Breast epithelium (tissue), 4 donors: ENCODE data around the gene KIR3DL1. TPM values are rescaled to one million over a fixed set of nuclear protein-coding genes. Genes with fewer than 3 reads are reported as not detected.
"Not testable (repeated sequence)": the region's sequence is repeated elsewhere in the genome, so short reads cannot be mapped to it uniquely, and the experiment has no call there.

Source experiments
- DNase-seq, 2 donors: peaks; one replicate each; pipeline ENCODE4 v3.0.0-alpha.2; 2019; ENCODE audit warnings: low spot score in 2 of 2
- H3K27ac ChIP-seq, 2 donors: fragments of 200-600 bp; sonication (generic) in 1 of 2; one replicate each; pipeline ENCODE4 v1.5.1; 2016 to 2019; ENCODE audit warnings: mild to moderate bottlenecking in 1 of 2
- H3K27me3 ChIP-seq, 2 donors: fragments of 200-600 bp; sonication (generic) in 1 of 2; one replicate each; pipeline versions ENCODE4 v1.5.1 to v1.6.0; 2017 to 2019; ENCODE audit warnings: control low read depth in 1 of 2, mild to moderate bottlenecking in 1 of 2
- H3K36me3 ChIP-seq: fragments of 200-600 bp; one replicate; pipeline ENCODE4 v1.5.1; 2019
- H3K4me1 ChIP-seq, 2 donors: fragments of 200-600 bp; sonication (generic); one replicate each; pipeline ENCODE4 v1.5.1; 2016 to 2019; ENCODE audit warnings: control low read depth in 1 of 2
- H3K4me3 ChIP-seq, 3 donors: fragments of 200-600 bp; sonication (generic); 1 replicate in 2 of 3; 2 replicates in 1 of 3; pipeline ENCODE4 v1.5.1; 2016 to 2019; ENCODE audit warnings: mild to moderate bottlenecking in 3 of 3, moderate library complexity in 2 of 3
- H3K9me3 ChIP-seq, 2 donors: fragments of 200-600 bp; sonication (generic) in 1 of 2; one replicate each; pipeline ENCODE4 v1.5.1; 2016 to 2019; ENCODE audit warnings: control low read depth in 1 of 2
- POLR2A ChIP-seq: fragments of 450-650 bp; IDR thresholded peaks from one replicate; pipeline ENCODE4 v1.6.1; 2016; ENCODE audit warnings: antibody characterized with exemption, mild to moderate bottlenecking, moderate library complexity
- POLR2AphosphoS5 ChIP-seq, 3 donors: sonication (generic); formaldehyde crosslinking; IDR thresholded peaks; one replicate each; pipeline ENCODE4 v1.6.1; 2017; ENCODE audit warnings: antibody characterized with exemption in 3 of 3
- intact Hi-C: fragments of 100-400 bp; cut with DNase I; formaldehyde crosslinking; loops from one replicate; pipeline ENCODE4 v1.15.1; 2023; ENCODE audit warnings: low total_unique reads
- total RNA-seq, 3 donors: library from RNA; depleted of rRNA; stranded (reverse); fragments of >200 nt; gene quantifications; one replicate each; pipeline ENCODE4 v1.1.0, GENCODE V29; 2016
- TF ChIP-seq, protein P1 (sequence below), 3 donors: fragments of 450-650 bp; IDR thresholded peaks; one replicate each; pipeline ENCODE4 v1.5.1; 2016 to 2017; ENCODE audit warnings: antibody characterized with exemption in 3 of 3, mild to moderate bottlenecking in 3 of 3, moderate library complexity in 3 of 3

KIR3DL1 gene
- total RNA-seq, 3 donors from 2014 or later, result 0.59 TPM; not detected in 2

- no peaks in the 10 kb centered on the region for H3K4me1 ChIP-seq
- DNase-seq, result no peak
- no peak for TF ChIP-seq POLR2A
- no peak for TF ChIP-seq POLR2AphosphoS5 (IDR thresholded peaks at IDR 0.05)
- TF ChIP-seq, protein P1, sequence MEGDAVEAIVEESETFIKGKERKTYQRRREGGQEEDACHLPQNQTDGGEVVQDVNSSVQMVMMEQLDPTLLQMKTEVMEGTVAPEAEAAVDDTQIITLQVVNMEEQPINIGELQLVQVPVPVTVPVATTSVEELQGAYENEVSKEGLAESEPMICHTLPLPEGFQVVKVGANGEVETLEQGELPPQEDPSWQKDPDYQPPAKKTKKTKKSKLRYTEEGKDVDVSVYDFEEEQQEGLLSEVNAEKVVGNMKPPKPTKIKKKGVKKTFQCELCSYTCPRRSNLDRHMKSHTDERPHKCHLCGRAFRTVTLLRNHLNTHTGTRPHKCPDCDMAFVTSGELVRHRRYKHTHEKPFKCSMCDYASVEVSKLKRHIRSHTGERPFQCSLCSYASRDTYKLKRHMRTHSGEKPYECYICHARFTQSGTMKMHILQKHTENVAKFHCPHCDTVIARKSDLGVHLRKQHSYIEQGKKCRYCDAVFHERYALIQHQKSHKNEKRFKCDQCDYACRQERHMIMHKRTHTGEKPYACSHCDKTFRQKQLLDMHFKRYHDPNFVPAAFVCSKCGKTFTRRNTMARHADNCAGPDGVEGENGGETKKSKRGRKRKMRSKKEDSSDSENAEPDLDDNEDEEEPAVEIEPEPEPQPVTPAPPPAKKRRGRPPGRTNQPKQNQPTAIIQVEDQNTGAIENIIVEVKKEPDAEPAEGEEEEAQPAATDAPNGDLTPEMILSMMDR (IDR thresholded peaks at IDR 0.05), result no peak
- H3K27ac ChIP-seq, result no peak overlapping the region
- H3K9me3 ChIP-seq, result peaks cover 0 to 4% of the 10 kb centered on the region in 2 donors
- intact Hi-C loops, result no loop called here
- H3K36me3 ChIP-seq, result no peaks in the 10 kb centered on the region
- H3K27me3 ChIP-seq, result no peaks in the 10 kb centered on the region
- H3K4me3 ChIP-seq, result no peak overlapping the region
Observed at GRCh38 chr19:54804101-54804500, 12.2 kb upstream of the KIR3DL1 start.

- Histone ChIP-seq H3K4me1 (no peaks in the 10 kb centered on the region), H3K36me3 (no peaks in the 10 kb centered on the region), H3K9me3 (peaks cover 4 to 5% of the 10 kb centered on the region in 2 donors), H3K4me3 (no peak overlapping the region), H3K27ac (no peak overlapping the region), H3K27me3 (no peaks in the 10 kb centered on the region)
- DNase-seq, result no peak
- no peak for TF ChIP-seq POLR2AphosphoS5 (IDR thresholded peaks at IDR 0.05)
- no peak for TF ChIP-seq POLR2A
- TF ChIP-seq, protein P1 (IDR thresholded peaks at IDR 0.05), result no peak
- intact Hi-C loops, result no loop called here
Observed at GRCh38 chr19:54804571-54804970, 11.7 kb upstream of the KIR3DL1 start.

- no peak overlapping the region for H3K4me3 ChIP-seq
- no peak for DNase-seq
- intact Hi-C loops, result no loop called here
- no peaks in the 10 kb centered on the region for H3K27me3 ChIP-seq
- no peak overlapping the region for H3K27ac ChIP-seq
- H3K9me3 ChIP-seq, result peaks cover 0 to 11% of the 10 kb centered on the region in 2 donors
- H3K4me1 ChIP-seq, result no peaks in the 10 kb centered on the region
- TF ChIP-seq, protein P1 (IDR thresholded peaks at IDR 0.05), result no peak
- TF ChIP-seq POLR2AphosphoS5 (IDR thresholded peaks at IDR 0.05), result no peak
- TF ChIP-seq POLR2A, result no peak
- H3K36me3 ChIP-seq, result no peaks in the 10 kb centered on the region
Observed at GRCh38 chr19:54805665-54806515, 10.4 kb upstream of the KIR3DL1 start.

DNA sequence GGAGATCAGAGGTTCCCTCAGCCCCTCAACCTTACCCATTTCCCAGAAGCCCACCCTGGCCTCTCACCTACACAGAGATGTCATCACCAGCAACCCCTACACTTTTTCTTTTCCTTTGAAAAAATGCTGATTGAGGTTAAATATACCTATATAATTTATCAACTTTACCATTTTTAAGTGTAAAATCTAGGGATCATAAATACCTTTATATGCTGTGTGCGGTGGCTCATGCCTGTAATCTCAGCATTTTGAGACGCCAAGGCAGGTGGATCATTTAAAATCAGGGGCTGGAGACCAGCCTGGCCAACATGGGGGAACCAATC lies 9.8 kb upstream of the KIR3DL1 start:
- no peak for TF ChIP-seq POLR2AphosphoS5 (IDR thresholded peaks at IDR 0.05)
- TF ChIP-seq, protein P1 (IDR thresholded peaks at IDR 0.05), result no peak
- no peak for DNase-seq
- peaks cover 0 to 13% of the 10 kb centered on the region in 2 donors for H3K9me3 ChIP-seq
- no peaks in the 10 kb centered on the region for H3K4me1 ChIP-seq
- H3K4me3 ChIP-seq, result no peak overlapping the region
- no peaks in the 10 kb centered on the region for H3K36me3 ChIP-seq
- H3K27ac ChIP-seq, result no peak overlapping the region
- H3K27me3 ChIP-seq, result no peaks in the 10 kb centered on the region
- intact Hi-C loops, result no loop called here

DNA sequence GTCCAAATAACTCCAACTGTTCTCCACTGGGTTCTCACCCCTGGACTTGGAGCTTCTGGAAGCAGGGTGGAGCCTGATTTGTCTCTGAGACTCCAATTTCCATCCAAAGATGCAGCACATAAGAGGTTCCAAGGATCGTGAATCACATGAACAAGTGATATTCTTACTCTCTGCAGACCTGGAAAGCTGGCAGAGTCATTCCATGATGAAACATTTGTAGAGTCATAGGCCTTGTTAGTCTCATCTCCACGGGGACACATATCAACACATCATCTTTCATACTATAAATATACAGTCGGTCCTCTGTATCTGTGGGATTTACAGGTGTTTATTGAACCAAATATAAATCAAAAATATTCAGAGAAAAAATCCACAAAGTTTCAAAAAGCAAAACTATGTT lies 1.7 kb upstream of the KIR3DL1 start:
- not testable (repeated sequence) for H3K4me1 ChIP-seq

More for the DNA sequence above, 1.7 kb upstream of the KIR3DL1 start:
- H3K9me3 ChIP-seq, result peaks cover 0 to 23% of the 10 kb centered on the region in 2 donors
- DNase-seq, H3K27me3 ChIP-seq, intact Hi-C loops, H3K4me3 ChIP-seq, H3K36me3 ChIP-seq, H3K27ac ChIP-seq: not testable (repeated sequence)
